H1 (cell line): ENCODE data around the gene PSMC5. TPM values are rescaled to one million over a fixed set of nuclear protein-coding genes. Genes with fewer than 3 reads are reported as not detected.

Experiments
- CTCF ChIA-PET: fragments of 300-600 bp; sonication (Branson Sonifier 250); formaldehyde crosslinking; loops from one replicate; lab custom pipeline; 2021; ENCODE audit not compliant: partially characterized antibody; lab: Charles Lee
- POLR2A ChIA-PET: fragments of 300-600 bp; sonication (Branson Sonifier 250); formaldehyde crosslinking; loops from one replicate; lab custom pipeline; 2021; ENCODE audit warnings: inconsistent platforms; ENCODE audit not compliant: partially characterized antibody; lab: Charles Lee
- DNase-seq, 2 experiments: peaks; one replicate each; pipeline versions ENCODE4 v3.0.0 to v3.0.0-alpha.2; 2010 to 2022; ENCODE audit warnings: low spot score in 2 of 2, low read depth in 1 of 2, mixed read lengths in 1 of 2
- FAIRE-seq: peaks from 2 replicates; lab custom pipeline; 2011; peaks lifted over from hg19 to GRCh38; lab: Jason Lieb, UNC
- H2AFZ ChIP-seq: 2 replicates; pipeline ENCODE4 v1.8.1; 2012; ENCODE audit warnings: low read length, inconsistent platforms
- H2AK5ac ChIP-seq: 2 replicates; pipeline ENCODE4 v1.6.1; 2013; ENCODE audit warnings: low read depth, low read length
- H2BK120ac ChIP-seq: replicated peaks from 2 replicates; pipeline ENCODE3; 2013; ENCODE audit warnings: low read depth, low read length, inconsistent platforms
- H2BK12ac ChIP-seq: 2 replicates; pipeline ENCODE4 v1.6.1; 2013; ENCODE audit warnings: low read depth, low read length
- H2BK15ac ChIP-seq: 2 replicates; pipeline ENCODE4 v1.6.1; 2013; ENCODE audit warnings: low read length
- H2BK20ac ChIP-seq: 2 replicates; pipeline ENCODE4 v1.6.1; 2013; ENCODE audit warnings: low read length
- H2BK5ac ChIP-seq: 2 replicates; pipeline ENCODE4 v1.6.1; 2013; ENCODE audit warnings: low read depth, low read length
- H3K14ac ChIP-seq: 2 replicates; pipeline ENCODE4 v1.6.1; 2013; ENCODE audit warnings: inconsistent platforms; ENCODE audit not compliant: insufficient read length
- H3K18ac ChIP-seq: 2 replicates; pipeline ENCODE4 v1.6.1; 2013; ENCODE audit warnings: low read length; ENCODE audit errors: extremely low read depth
- H3K23ac ChIP-seq: 2 replicates; pipeline ENCODE4 v1.6.1; 2013; ENCODE audit warnings: inconsistent platforms; ENCODE audit not compliant: insufficient read length
- H3K23me2 ChIP-seq: 2 replicates; pipeline ENCODE4 v1.6.1; 2013; ENCODE audit warnings: low read depth, low read length
- H3K27ac ChIP-seq: 2 replicates; pipeline ENCODE4 v1.6.1; 2011; ENCODE audit warnings: low read depth, low read length, inconsistent platforms
- H3K27me3 ChIP-seq, 4 experiments: replicated peaks in 1 of 4; 1 replicate in 1 of 4; 2 replicates in 3 of 4; pipeline versions ENCODE4 v1.6.1 to v1.8.1; 2011 to 2013; ENCODE audit warnings: low read length in 3 of 4, mild to moderate bottlenecking in 3 of 4, inconsistent platforms in 2 of 4, mixed read lengths in 2 of 4, moderate library complexity in 1 of 4; ENCODE audit not compliant: control insufficient read depth in 3 of 4, insufficient read depth in 3 of 4; ENCODE audit errors: extremely low read depth in 1 of 4
- H3K36me3 ChIP-seq, 4 experiments: 2 replicates each; pipeline versions ENCODE4 v1.6.1 to v1.8.1; 2011 to 2013; ENCODE audit warnings: mild to moderate bottlenecking in 4 of 4, low read length in 3 of 4, moderate library complexity in 2 of 4, control low read depth in 1 of 4, inconsistent platforms in 1 of 4; ENCODE audit not compliant: insufficient read depth in 4 of 4, control insufficient read depth in 2 of 4
- H3K4ac ChIP-seq: replicated peaks from 2 replicates; pipeline ENCODE3; 2013; ENCODE audit warnings: low read length, low read depth, mixed read lengths, inconsistent platforms; ENCODE audit not compliant: insufficient read length
- H3K4me1 ChIP-seq, 4 experiments: replicated peaks in 1 of 4; 1 replicate in 1 of 4; 2 replicates in 3 of 4; pipeline versions ENCODE4 v1.6.1 to v1.8.1; 2011 to 2013; ENCODE audit warnings: low read length in 3 of 4, inconsistent platforms in 2 of 4, mixed read lengths in 1 of 4; ENCODE audit not compliant: insufficient read depth in 4 of 4, control insufficient read depth in 3 of 4
- H3K4me2 ChIP-seq, 2 experiments: 2 replicates each; pipeline versions ENCODE4 v1.6.1 to v1.8.1; 2011 to 2013; ENCODE audit warnings: low read depth in 2 of 2, low read length in 2 of 2, control low read depth in 1 of 2, inconsistent platforms in 1 of 2, mild to moderate bottlenecking in 1 of 2; ENCODE audit not compliant: insufficient read depth in 1 of 2
- H3K4me3 ChIP-seq, 4 experiments: fragments of 200-600, 300-600 bp in 1 of 4; sonication (generic), shearing (Covaris generic), sonication (Bioruptor Twin) in 1 of 4; 2 replicates each; pipeline versions ENCODE4 v1.5.1 to v1.8.1; 2011 to 2016; ENCODE audit warnings: low read length in 4 of 4, low read depth in 3 of 4, control low read depth in 2 of 4, inconsistent platforms in 2 of 4, mild to moderate bottlenecking in 2 of 4, mixed read lengths in 1 of 4, moderate library complexity in 1 of 4; ENCODE audit not compliant: insufficient read depth in 2 of 4; ENCODE audit errors: extremely low read depth in 1 of 4
- H3K56ac ChIP-seq: replicated peaks from 2 replicates; pipeline ENCODE3; 2013; ENCODE audit warnings: low read depth, mild to moderate bottlenecking, mixed read lengths, low read length, inconsistent platforms; ENCODE audit not compliant: insufficient read length
- H3K79me1 ChIP-seq: 2 replicates; pipeline ENCODE4 v1.6.1; 2013; ENCODE audit warnings: low read depth, low read length, control low read depth
- H3K79me2 ChIP-seq, 2 experiments: 2 replicates each; pipeline versions ENCODE4 v1.6.1 to v1.8.1; 2012 to 2013; ENCODE audit warnings: low read length in 2 of 2, mild to moderate bottlenecking in 2 of 2, inconsistent platforms in 1 of 2; ENCODE audit not compliant: insufficient read depth in 2 of 2, control insufficient read depth in 1 of 2
- H3K9ac ChIP-seq, 4 experiments: replicated peaks in 1 of 4; 1 replicate in 1 of 4; 2 replicates in 3 of 4; pipeline versions ENCODE4 v1.6.1 to v1.8.1; 2011 to 2013; ENCODE audit warnings: low read depth in 3 of 4, low read length in 3 of 4, control low read depth in 2 of 4, mild to moderate bottlenecking in 2 of 4, moderate library complexity in 2 of 4, inconsistent platforms in 1 of 4; ENCODE audit errors: extremely low read depth in 1 of 4
- H3K9me3 ChIP-seq, 2 experiments: 2 replicates each; pipeline versions ENCODE4 v1.6.1 to v1.8.1; 2012 to 2013; ENCODE audit warnings: mild to moderate bottlenecking in 2 of 2, moderate library complexity in 2 of 2, control low read depth in 1 of 2, inconsistent platforms in 1 of 2, low read depth in 1 of 2, low read length in 1 of 2, mixed read lengths in 1 of 2; ENCODE audit not compliant: insufficient read depth in 2 of 2
- H4K20me1 ChIP-seq, 2 experiments: replicated peaks in 1 of 2; 2 replicates each; pipeline versions ENCODE3 to v1.8.1; 2011 to 2013; ENCODE audit warnings: inconsistent platforms in 2 of 2, low read length in 2 of 2, mild to moderate bottlenecking in 1 of 2; ENCODE audit not compliant: insufficient read depth in 2 of 2, control insufficient read depth in 1 of 2
- H4K5ac ChIP-seq: 2 replicates; pipeline ENCODE4 v1.6.1; 2013; ENCODE audit warnings: low read length, low read depth, mixed read lengths, inconsistent platforms; ENCODE audit not compliant: insufficient read length
- H4K8ac ChIP-seq: 2 replicates; pipeline ENCODE4 v1.8.0; 2013; ENCODE audit warnings: mild to moderate bottlenecking, moderate library complexity, low read length, inconsistent platforms; ENCODE audit not compliant: insufficient read depth; ENCODE audit errors: extremely low read depth
- H4K91ac ChIP-seq: replicated peaks from 2 replicates; pipeline ENCODE3; 2013; ENCODE audit warnings: low read length, mixed read lengths, inconsistent platforms; ENCODE audit not compliant: insufficient read length
- BACH1 ChIP-seq: IDR thresholded peaks from 2 replicates; pipeline ENCODE4 v1.6.1; 2012; ENCODE audit warnings: low read length, improper control_type of control experiment
- BCL11A ChIP-seq, 2 experiments: IDR thresholded peaks; one replicate each; pipeline ENCODE4 v1.6.1; 2011; ENCODE audit warnings: low read depth in 2 of 2, low read length in 2 of 2, mild to moderate bottlenecking in 2 of 2
- BRCA1 ChIP-seq: IDR thresholded peaks from 2 replicates; pipeline ENCODE4 v1.6.1; 2012; ENCODE audit warnings: low read depth, low read length, improper control_type of control experiment
- CBX5 ChIP-seq: fragments of 300-800, 300-1000 bp; sonication (generic); IDR thresholded peaks from 2 replicates; pipeline ENCODE4 v1.7.1; 2016; ENCODE audit warnings: antibody characterized with exemption, low read length, low read depth
- CREB1 ChIP-seq: IDR thresholded peaks from 2 replicates; pipeline ENCODE4 v1.6.1; 2012; ENCODE audit warnings: inconsistent platforms
- HDAC6 ChIP-seq: IDR thresholded peaks from one replicate; pipeline ENCODE4 v1.7.1; 2012; ENCODE audit warnings: low read depth, mild to moderate bottlenecking, inconsistent platforms, low read length, moderate library complexity
- KDM1A ChIP-seq: fragments of 200-600, 300-600 bp; sonication (generic); IDR thresholded peaks from 2 replicates; pipeline ENCODE4 v1.7.1; 2016; ENCODE audit warnings: mild to moderate bottlenecking, low read length, borderline replicate concordance
- RAD21 ChIP-seq, 2 experiments: IDR thresholded peaks in 1 of 2; conservative IDR thresholded peaks in 1 of 2; 2 replicates each; pipeline ENCODE4 v1.6.1; 2011; ENCODE audit warnings: low read depth in 2 of 2, low read length in 2 of 2, improper control_type of control experiment in 1 of 2, inconsistent platforms in 1 of 2, mild to moderate bottlenecking in 1 of 2, moderate library complexity in 1 of 2
- RNF2 ChIP-seq: fragments of 200-900, 300-1000 bp; sonication (generic); IDR thresholded peaks from 2 replicates; pipeline ENCODE4 v1.7.1; 2016; ENCODE audit warnings: borderline replicate concordance, low read depth, mild to moderate bottlenecking, antibody characterized with exemption, low read length; ENCODE audit not compliant: poor library complexity, severe bottlenecking; ENCODE audit errors: missing control alignments
- SIRT6 ChIP-seq: IDR thresholded peaks from one replicate; pipeline ENCODE4 v1.7.1; 2012; ENCODE audit warnings: low read length, inconsistent platforms
- SUZ12 ChIP-seq: fragments of 200-600 bp; sonication (generic); IDR thresholded peaks from 2 replicates; pipeline ENCODE4 v1.6.1; 2012; ENCODE audit warnings: mild to moderate bottlenecking, inconsistent platforms, low read length, moderate library complexity, mixed read lengths
- TEAD4 ChIP-seq: IDR thresholded peaks from 2 replicates; pipeline ENCODE4 v1.6.1; 2012; ENCODE audit warnings: low read depth, low read length, inconsistent platforms, mixed read lengths
- YY1 ChIP-seq: IDR thresholded peaks from 2 replicates; pipeline ENCODE4 v1.6.1; 2011; ENCODE audit warnings: low read depth, mild to moderate bottlenecking, low read length
- ZNF274 ChIP-seq: IDR thresholded peaks from 2 replicates; pipeline ENCODE4 v1.7.0; 2012; ENCODE audit warnings: low read length, borderline replicate concordance; ENCODE audit errors: extremely low read depth
- WGBS, 2 experiments: shearing (Covaris generic) in 1 of 2; methylation state at CpG; one replicate each; pipeline versions ENCODE4 v1.1.6 to v1.1.7; 2013 to 2015; ENCODE audit warnings: low lambda C conversion rate in 2 of 2, mixed read lengths in 2 of 2, inconsistent platforms in 1 of 2, low coverage in 1 of 2, missing lambda C conversion rate in 1 of 2; ENCODE audit not compliant: insufficient replicate concordance in 2 of 2, insufficient coverage in 1 of 2, insufficient read length in 1 of 2; ENCODE audit errors: extremely low coverage in 1 of 2, missing lambda C conversion rate in 1 of 2; 5-methylcytosine and 5-hydroxymethylcytosine counted together
- polyA plus RNA-seq, 7 experiments: library from polyadenylated mRNA; depleted of rRNA in 3 of 7; stranded (reverse) in 5 of 7; unstranded in 2 of 7; fragments of >200 nt in 5 of 7; fragments of 200-250 nt in 2 of 7; gene quantifications; 1 replicate in 5 of 7; 2 replicates in 1 of 7; 4 replicates in 1 of 7; pipeline versions ENCODE4 v1.2.1 to v1.2.3, GENCODE V29; 2011 to 2013; ENCODE audit warnings: missing spikeins in 2 of 7, mixed read lengths in 2 of 7
- total RNA-seq: library from RNA; stranded (reverse); fragmentation: NEBNext Ultra II Directional; extraction: Animal tissue kit (Norgen Biotek cat#: 25700); gene quantifications from 2 replicates; pipeline ENCODE4 v1.2.1, GENCODE V29; 2021

The PSMC5 gene
- total and polyA plus RNA-seq, 2 of the 8 experiments (the other 6 are each of a cell fraction or from before 2014, with no cell fraction given) = 172 to 180 TPM

DNA sequence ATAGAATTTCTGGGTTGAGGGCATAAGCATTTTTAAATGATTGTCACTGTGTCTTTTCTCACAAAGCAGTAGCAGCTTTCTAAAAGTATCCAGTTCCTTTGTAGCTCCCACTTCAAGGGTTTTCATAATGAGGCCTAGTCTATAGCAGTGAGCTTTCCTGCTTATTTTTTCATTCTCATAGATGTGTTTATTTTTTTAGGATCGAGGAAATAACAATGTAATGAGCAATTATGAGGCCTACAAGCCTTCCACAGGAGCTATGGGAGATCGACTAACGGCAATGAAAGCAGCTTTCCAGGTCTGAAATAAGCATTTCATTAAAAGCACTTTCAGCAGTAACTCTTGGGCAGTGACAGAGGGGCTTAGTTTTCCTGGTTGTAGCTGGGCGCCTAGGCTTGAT lies 10.6 kb upstream of the PSMC5 start:
- H3K9me3 ChIP-seq = no peaks in the 10 kb centered on the region
- no peak overlapping the region for H3K56ac ChIP-seq
- no peaks in the 10 kb centered on the region for H3K4me1 ChIP-seq
- H4K8ac ChIP-seq = no peak overlapping the region
- 94% methylated on average over 4 of the region's 4 CpGs; no CpG with 5 or more reads in 1 of the 2 experiments for WGBS, 2 experiments
- no peak overlapping the region for H3K27ac ChIP-seq
- no peak overlapping the region for H2BK5ac ChIP-seq
- no peak overlapping the region for H3K18ac ChIP-seq
- peaks cover 9 to 30% of the 10 kb centered on the region in 2 experiments for H4K20me1 ChIP-seq
- H3K79me2 ChIP-seq = no peaks in the 10 kb centered on the region
- peaks cover 59 to 97% (median 92%) of the 10 kb centered on the region in 4 experiments for H3K36me3 ChIP-seq
- no peaks in the 10 kb centered on the region for H3K27me3 ChIP-seq
- no peak overlapping the region for H2BK12ac ChIP-seq
- no peak overlapping the region for H3K9ac ChIP-seq
- no peak overlapping the region for H2BK120ac ChIP-seq
- ChIA-PET CTCF (interaction anchor here (1.0 to 1.2 kb wide), 4 partner anchors 10 to 25 kb away, joined by 3 to 4 read pairs (median 3); no protein-coding TSS in a partner anchor), POLR2A (interaction anchor here (1.4 to 32.3 kb wide), 4 partner anchors 12 to 55 kb away, joined by 4 to 593 read pairs (median 244); partner anchors contain the start of genes CCDC47, DDX42, FTSJ3 and PSMC5)
- no peak overlapping the region for H2AFZ ChIP-seq
- no peaks in the 10 kb centered on the region; the same call in none of the 2 replicates for H3K79me1 ChIP-seq
- no peak overlapping the region for H4K91ac ChIP-seq
- DNase-seq (no peak), FAIRE-seq (no peak)
- no peak overlapping the region for H3K23ac ChIP-seq
- H2BK20ac ChIP-seq = no peak overlapping the region
- H3K23me2 ChIP-seq = no peaks in the 10 kb centered on the region
- H3K4me2 ChIP-seq = no peak overlapping the region
- no peak overlapping the region for H3K4me3 ChIP-seq
- H2BK15ac ChIP-seq = no peak overlapping the region
- no peak overlapping the region for H3K14ac ChIP-seq
- TF ChIP-seq BCL11A (IDR thresholded peaks at IDR 0.05; ENCODE audit: low read depth in 2 of 2, low read length in 2 of 2) (no peak), SIRT6 (no peak), RNF2 (no peak), CREB1 (no peak), HDAC6 (no peak), BRCA1 (no peak), CBX5 (no peak), SUZ12 (no peak), TEAD4 (no peak), ZNF274 (no peak), KDM1A (no peak), RAD21 (IDR thresholded peaks at IDR 0.05 in 1 of 2, conservative IDR thresholded peaks at IDR 0.05 in 1 of 2; ENCODE audit: low read depth in 2 of 2, low read length in 2 of 2) (no peak), BACH1 (no peak), YY1 (no peak)
- TF ChIP-seq, all 59 proteins: peak for 0
- no peak overlapping the region for H2AK5ac ChIP-seq
- no peak overlapping the region for H3K4ac ChIP-seq
- no peak overlapping the region for H4K5ac ChIP-seq
